ENCODE measurements around the gene KLHL5. TPM values are rescaled to one million over a fixed set of nuclear protein-coding genes. Genes with fewer than 3 reads are reported as not detected.

The KLHL5 gene
- total RNA-seq, 2 experiments from 2014 or later, result 6.6 to 6.8 TPM

DNA sequence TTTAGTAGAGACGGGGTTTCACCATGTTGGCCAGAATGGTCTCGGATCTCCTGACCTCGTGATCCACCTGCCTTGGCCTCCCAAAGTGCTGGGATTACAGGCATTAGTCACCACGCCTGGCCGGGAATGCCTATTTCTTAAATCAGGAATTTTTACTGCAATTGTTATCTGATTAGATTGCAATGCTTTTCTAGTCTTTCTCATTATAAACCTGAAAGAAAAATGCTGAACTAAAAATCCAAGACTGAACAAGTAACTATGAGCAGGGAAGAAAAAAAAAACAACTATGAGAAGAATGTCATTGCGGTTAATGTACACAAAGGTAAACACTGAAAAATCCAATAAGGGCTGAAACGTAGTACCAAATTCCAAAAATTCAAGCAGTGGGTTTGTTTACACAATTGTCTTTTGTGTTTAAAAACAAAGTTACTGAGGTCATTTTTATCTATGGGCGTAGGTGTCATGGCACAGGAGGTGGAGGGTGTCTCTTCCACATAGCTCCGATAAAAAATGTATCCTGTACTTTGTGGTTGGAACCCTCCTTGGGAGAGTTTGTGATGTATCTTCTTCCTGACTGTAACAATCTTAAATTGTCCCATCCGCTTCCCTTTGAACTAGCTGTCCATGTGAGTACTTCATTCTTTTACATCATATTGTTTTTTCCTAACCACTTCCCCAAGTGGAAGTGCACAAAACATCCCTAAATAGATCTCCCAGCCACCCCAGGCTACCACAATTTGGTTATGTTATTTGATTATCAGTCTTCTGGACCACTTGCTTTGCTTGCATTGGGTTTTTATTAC is 18.8 kb upstream of the KLHL5 start:
- peak overlapping the region; percentile 84 for H3K4me3 Mint-ChIP-seq
- no peaks in the 10 kb centered on the region for H3K27me3 Mint-ChIP-seq
- H3K36me3 Mint-ChIP-seq (ENCODE audit: low read depth), result peaks cover 2% of the 10 kb centered on the region
- intact Hi-C loops (cut with micrococcal nuclease), result loop anchor here (10.0 kb wide), 1 partner anchor 402 kb away; no protein-coding TSS in a partner anchor
- ChIA-PET POLR2A (interaction anchor here (1.2 to 1.9 kb wide), 3 partner anchors 8 to 25 kb away, joined by 3 to 17 read pairs (median 3); partner anchors contain the start of gene TMEM156), CTCF (interaction anchor here (1.0 to 1.5 kb wide), 3 partner anchors 9 to 58 kb away, joined by 3 to 6 read pairs (median 3); no protein-coding TSS in a partner anchor)
- no peak for ATAC-seq
- peak overlapping the region; percentile 77 for H3K27ac Mint-ChIP-seq
- no peak for TF ChIP-seq CTCF (IDR thresholded peaks at IDR 0.05)
- no peak for DNase-seq
- H3K4me1 Mint-ChIP-seq (ENCODE audit: low read depth), result peaks cover 40% of the 10 kb centered on the region
- H3K9me3 Mint-ChIP-seq, result no peaks in the 10 kb centered on the region

- peak overlapping the region; percentile 77 for H3K27ac Mint-ChIP-seq
- no peaks in the 10 kb centered on the region for H3K27me3 Mint-ChIP-seq
- H3K9me3 Mint-ChIP-seq, result no peaks in the 10 kb centered on the region
- no peak for TF ChIP-seq CTCF (IDR thresholded peaks at IDR 0.05)
- H3K4me1 Mint-ChIP-seq (ENCODE audit: low read depth), result peaks cover 46% of the 10 kb centered on the region
- ATAC-seq (peak; percentile 25), DNase-seq (peak; percentile 63)
- H3K36me3 Mint-ChIP-seq (ENCODE audit: low read depth), result peaks cover 2% of the 10 kb centered on the region
- peak overlapping the region; percentile 84 for H3K4me3 Mint-ChIP-seq
- ChIA-PET CTCF (interaction anchor here (0.7 to 1.5 kb wide), 6 partner anchors 10 to 141 kb away, joined by 3 to 6 read pairs (median 3); no protein-coding TSS in a partner anchor), POLR2A (interaction anchor here (1.2 to 1.9 kb wide), 3 partner anchors 8 to 24 kb away, joined by 3 to 17 read pairs (median 3); partner anchors contain the start of gene TMEM156)
- intact Hi-C loops (cut with micrococcal nuclease), result loop anchor here (10.0 kb wide), 1 partner anchor 401 kb away; no protein-coding TSS in a partner anchor
Observed at GRCh38 chr4:39043861-39044363, 18.1 kb upstream of the KLHL5 start.

- DNase-seq (peak; percentile 97), ATAC-seq (peak; percentile 90)
- peak overlapping the region; percentile 77 for H3K27ac Mint-ChIP-seq
- peaks cover 2% of the 10 kb centered on the region for H3K36me3 Mint-ChIP-seq (ENCODE audit: low read depth)
- no peaks in the 10 kb centered on the region for H3K27me3 Mint-ChIP-seq
- ChIA-PET CTCF (interaction anchor here (0.7 to 1.5 kb wide), 6 partner anchors 10 to 142 kb away, joined by 3 to 6 read pairs (median 3); no protein-coding TSS in a partner anchor), POLR2A (interaction anchor here (0.7 to 1.9 kb wide), 6 partner anchors 9 to 285 kb away, joined by 3 to 17 read pairs (median 4); partner anchors contain the start of gene TMEM156)
- peaks cover 46% of the 10 kb centered on the region for H3K4me1 Mint-ChIP-seq (ENCODE audit: low read depth)
- H3K9me3 Mint-ChIP-seq, result no peaks in the 10 kb centered on the region
- intact Hi-C loops (cut with micrococcal nuclease), result loop anchor here (10.0 kb wide), 1 partner anchor 400 kb away; no protein-coding TSS in a partner anchor
- TF ChIP-seq CTCF (IDR thresholded peaks at IDR 0.05), result no peak
- H3K4me3 Mint-ChIP-seq, result peak overlapping the region; percentile 84
Observed at GRCh38 chr4:39044364-39044955, 17.6 kb upstream of the KLHL5 start.

DNA sequence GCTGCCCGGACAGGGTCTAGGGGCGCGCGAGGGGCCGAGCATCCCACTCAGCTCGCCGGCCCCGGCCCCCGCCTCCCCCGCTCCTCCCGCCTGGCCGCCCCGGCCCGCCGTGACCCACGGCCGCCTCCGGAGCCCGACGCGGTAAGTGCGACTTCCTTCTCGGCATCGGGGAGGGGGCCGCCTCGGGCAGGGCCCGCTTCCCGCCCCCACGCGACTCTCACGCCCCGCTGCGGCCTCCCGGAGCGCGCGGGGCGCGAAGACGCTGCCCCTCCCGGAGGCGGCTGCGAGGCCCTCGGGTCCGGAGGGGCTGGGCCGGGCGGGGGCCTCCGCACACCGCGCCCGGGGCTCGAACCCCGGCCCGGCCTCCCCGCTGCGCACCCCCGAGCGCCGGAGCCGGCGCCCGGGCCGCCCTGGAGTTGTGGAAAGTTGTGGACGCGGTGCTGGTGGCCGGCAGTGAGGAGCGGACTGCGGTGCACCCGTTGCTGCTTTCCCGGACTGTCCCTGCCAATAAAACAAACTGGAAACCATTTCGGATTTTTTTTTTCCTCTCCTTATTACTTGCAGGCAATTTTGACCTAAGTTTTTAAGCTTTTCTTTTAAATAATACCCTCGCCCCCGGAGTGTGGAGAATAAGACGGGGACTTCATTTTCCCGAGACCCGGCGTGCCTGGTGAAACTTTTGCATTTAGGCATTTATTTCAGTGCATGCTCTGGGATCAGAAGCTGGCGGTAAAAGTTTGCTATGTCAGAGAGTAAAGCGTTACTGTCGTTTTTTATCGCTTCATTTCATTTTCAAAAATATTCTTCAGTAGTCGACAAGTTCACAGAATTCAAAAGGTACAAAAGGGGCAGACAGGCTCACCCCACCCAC is 16.8 kb upstream of the KLHL5 start:
- DNase-seq (peak; percentile 46), ATAC-seq (peak; percentile 15)
- no peaks in the 10 kb centered on the region for H3K9me3 Mint-ChIP-seq
- peaks cover 46% of the 10 kb centered on the region for H3K4me1 Mint-ChIP-seq (ENCODE audit: low read depth)
- H3K4me3 Mint-ChIP-seq, result peak overlapping the region; percentile 87
- no peak for TF ChIP-seq CTCF (IDR thresholded peaks at IDR 0.05)
- intact Hi-C loops (cut with micrococcal nuclease), result loop anchor here (10.0 kb wide), 1 partner anchor 400 kb away; no protein-coding TSS in a partner anchor
- no peaks in the 10 kb centered on the region for H3K27me3 Mint-ChIP-seq
- CTCF ChIA-PET, result interaction anchor here (1.0 to 1.4 kb wide), 6 partner anchors 13 to 143 kb away, joined by 3 to 6 read pairs (median 3); partner anchors contain the start of gene TMEM156
- H3K36me3 Mint-ChIP-seq (ENCODE audit: low read depth), result peaks cover 2% of the 10 kb centered on the region
- POLR2A ChIA-PET, result interaction anchor here (0.6 to 1.1 kb wide), 6 partner anchors 16 to 286 kb away, joined by 3 to 4 read pairs (median 4); no protein-coding TSS in a partner anchor
- peak overlapping the region; percentile 91 for H3K27ac Mint-ChIP-seq
